HG03095 (cell line): ENCODE data around the gene KAT7.
"Not testable (repeated sequence)": the region's sequence is repeated elsewhere in the genome, so short reads cannot be mapped to it uniquely, and the experiment has no call there.

ENCODE experiments used
- ATAC-seq: cut with Tn5 transposase; IDR thresholded peaks from one replicate; pipeline ENCODE4 v1.9.1; 2021; ENCODE audit warnings: moderate library complexity; ENCODE audit not compliant: unreplicated experiment

The KAT7 gene

GRCh38 chr17:49798182-49798581 is 9.7 kb downstream of the KAT7 start:
- ATAC-seq = no peak

GRCh38 chr17:49798738-49799137 is 10.3 kb downstream of the KAT7 start:
- ATAC-seq = no peak

- no peak for ATAC-seq
Measured at GRCh38 chr17:49809056-49809455, 20.6 kb downstream of the KAT7 start.

- no peak for ATAC-seq
Measured at GRCh38 chr17:49814781-49815529, 26.5 kb downstream of the KAT7 start.

GRCh38 chr17:49815761-49816281 is 27.3 kb downstream of the KAT7 start:
- ATAC-seq = no peak

GRCh38 chr17:49817993-49818392 is 29.5 kb downstream of the KAT7 start:
- no peak for ATAC-seq

GRCh38 chr17:49819138-49819537 is 30.7 kb downstream of the KAT7 start:
- no peak for ATAC-seq

GRCh38 chr17:49819651-49820050 is 31.2 kb downstream of the KAT7 start:
- ATAC-seq = no peak

- no peak for ATAC-seq
Measured at GRCh38 chr17:49820773-49821172, 32.3 kb downstream of the KAT7 start.

- ATAC-seq = no peak
Measured at GRCh38 chr17:49821466-49821865, 33.0 kb downstream of the KAT7 start.

GRCh38 chr17:49821916-49822315 is 33.4 kb downstream of the KAT7 start:
- ATAC-seq = no peak

- no peak for ATAC-seq
Measured at GRCh38 chr17:49822829-49823228, 34.3 kb downstream of the KAT7 start.

GRCh38 chr17:49823614-49824013 is 35.1 kb downstream of the KAT7 start:
- ATAC-seq = no peak

GRCh38 chr17:49825645-49826044 is 37.2 kb downstream of the KAT7 start:
- no peak for ATAC-seq

GRCh38 chr17:49828325-49828724 is 39.8 kb downstream of the KAT7 start:
- ATAC-seq = not testable (repeated sequence)

GRCh38 chr17:49829026-49829425 is 40.5 kb downstream of the KAT7 start:
- ATAC-seq = no peak

- ATAC-seq = no peak
Measured at GRCh38 chr17:49830605-49831004, 42.1 kb downstream of the KAT7 start.

GRCh38 chr17:49832840-49833599 is 44.5 kb downstream of the KAT7 start:
- ATAC-seq = no peak

GRCh38 chr17:49834118-49834743 is 45.8 kb downstream of the KAT7 start:
- no peak for ATAC-seq

GRCh38 chr17:49835472-49835871 is 47.0 kb downstream of the KAT7 start:
- no peak for ATAC-seq

- ATAC-seq = no peak
Measured at GRCh38 chr17:49836111-49837030, 47.9 kb downstream of the KAT7 start.
